Right lobe of liver (tissue), 6 donors: ENCODE results near the gene RTL5. TPM values are rescaled to one million over a fixed set of nuclear protein-coding genes. Genes with fewer than 3 reads are reported as not detected.

Source experiments
- ATAC-seq, 4 donors: fragments of 200-7000 bp; cut with Tn5 transposase; one replicate each; pipeline ENCODE4 v1.9.1; 2020; ENCODE audit warnings: mild to moderate bottlenecking in 4 of 4, moderate library complexity in 4 of 4
- DNase-seq, 3 donors: peaks; one replicate each; pipeline ENCODE4 v3.0.0-alpha.2; 2020
- H3K27ac ChIP-seq, 3 donors: fragments of 200-600 bp; one replicate each; pipeline ENCODE4 v1.8.0; 2022
- H3K27me3 ChIP-seq, 2 donors: fragments of 200-600 bp; one replicate each; pipeline ENCODE4 v1.8.0; 2022
- H3K36me3 ChIP-seq, 4 donors: fragments of 200-600 bp; sonication (generic) in 1 of 4; one replicate each; pipeline versions ENCODE4 v1.5.1 to v1.8.0; 2017 to 2022; ENCODE audit warnings: control low read depth in 1 of 4
- H3K4me1 ChIP-seq, 4 donors: fragments of 200-600 bp; sonication (generic) in 1 of 4; one replicate each; pipeline versions ENCODE4 v1.5.1 to v1.8.0; 2017 to 2022; ENCODE audit warnings: control low read depth in 1 of 4
- H3K4me3 ChIP-seq, 3 donors: fragments of 200-600 bp; one replicate each; pipeline ENCODE4 v1.8.0; 2022
- H3K9me3 ChIP-seq, 4 donors: fragments of 200-600 bp; sonication (generic) in 1 of 4; one replicate each; pipeline versions ENCODE4 v1.5.1 to v1.8.0; 2017 to 2022; ENCODE audit warnings: control low read depth in 1 of 4
- CTCF ChIP-seq, 4 donors: fragments of 200-600 bp in 3 of 4; fragments of 450-650 bp in 1 of 4; IDR thresholded peaks; one replicate each; pipeline versions ENCODE4 v1.5.1 to v1.8.0; 2016 to 2022; ENCODE audit warnings: antibody characterized with exemption in 4 of 4, mild to moderate bottlenecking in 2 of 4
- POLR2A ChIP-seq: fragments of 450-650 bp; IDR thresholded peaks from one replicate; pipeline ENCODE4 v1.6.1; 2017; ENCODE audit warnings: antibody characterized with exemption, mild to moderate bottlenecking
- WGBS: methylation state at CpG from one replicate; pipeline ENCODE4 v1.1.6; 2018; ENCODE audit warnings: low coverage, low lambda C conversion rate; ENCODE audit not compliant: insufficient coverage; ENCODE audit errors: missing lambda C conversion rate; 5-methylcytosine and 5-hydroxymethylcytosine counted together
- intact Hi-C, 2 donors: fragments of 100-400 bp; cut with DNase I; formaldehyde crosslinking; loops; one replicate each; pipeline versions ENCODE4 v1.11.2 to v1.14.1; 2022
- total RNA-seq, 6 experiments: library from RNA; depleted of rRNA in 2 of 6; stranded (reverse); fragments of >200 nt in 2 of 6; fragmentation: NEBNext Ultra II Directional in 3 of 6; extraction: Animal tissue kit (Norgen Biotek cat#: 25700) in 3 of 6; gene quantifications; one replicate each; pipeline versions ENCODE4 v1.1.0 to v1.2.4, GENCODE V29; 2016 to 2023
- donor health status: DM: no; HTN: yes; CAD: no.
- donor health status: DM: no; HTN: no; CAD: no.
- donor health status: DM: no; HTN: no; CAD: no.
- donor health status: DM: no; HTN: yes; CAD: no.
- donor health status: DM: no; HTN: yes; CAD: no.

The RTL5 gene
- total RNA-seq, 6 experiments from 2014 or later = 1.2 to 4.1 (median 2.5) TPM

GRCh38 chrX:72100824-72101351 lies 30.8 kb downstream of the RTL5 start:
- intact Hi-C loops = no loop called here

GRCh38 chrX:72100051-72100755 lies 31.5 kb downstream of the RTL5 start:
- TF ChIP-seq CTCF (IDR thresholded peaks at IDR 0.05) (no peak), POLR2A (no peak)
- intact Hi-C loops = no loop called here
- Histone ChIP-seq H3K27me3 (no peaks in the 10 kb centered on the region), H3K36me3 (no peaks in the 10 kb centered on the region), H3K9me3 (no peaks in the 10 kb centered on the region), H3K27ac (no peak overlapping the region), H3K4me1 (peaks cover 0 to 8% (median 3%) of the 10 kb centered on the region in 4 donors), H3K4me3 (no peak overlapping the region)
- no peak for DNase-seq
- ATAC-seq = no peak
- 68% methylated on average over 8 of the region's 13 CpGs for WGBS

More at GRCh38 chrX:72100824-72101351, 30.8 kb downstream of the RTL5 start:
- TF ChIP-seq CTCF (IDR thresholded peaks at IDR 0.05) = no peak
- TF ChIP-seq POLR2A = no peak
- Histone ChIP-seq H3K9me3 (no peaks in the 10 kb centered on the region), H3K4me3 (no peak overlapping the region), H3K27ac (no peak overlapping the region), H3K27me3 (no peaks in the 10 kb centered on the region), H3K4me1 (peaks cover 0 to 8% (median 3%) of the 10 kb centered on the region in 4 donors), H3K36me3 (no peaks in the 10 kb centered on the region)
- ATAC-seq (peak; percentile 45 to 49 (median 48)), DNase-seq (no peak)
- 54% methylated on average over 4 of the region's 9 CpGs for WGBS

- Histone ChIP-seq H3K27me3 (no peaks in the 10 kb centered on the region), H3K36me3 (no peaks in the 10 kb centered on the region), H3K4me3 (no peak overlapping the region), H3K27ac (no peak overlapping the region), H3K9me3 (no peaks in the 10 kb centered on the region), H3K4me1 (no peaks in the 10 kb centered on the region)
- 57% methylated on average over 3 of the region's 3 CpGs for WGBS
- intact Hi-C loops = no loop called here
- ATAC-seq (no peak), DNase-seq (no peak)
- TF ChIP-seq CTCF (IDR thresholded peaks at IDR 0.05) (no peak), POLR2A (no peak)
Measured at GRCh38 chrX:72097098-72097497, 34.6 kb downstream of the RTL5 start.

GRCh38 chrX:72095370-72095769 lies 36.3 kb downstream of the RTL5 start:
- intact Hi-C loops = no loop called here
- 67% methylated on average over 1 of the region's 2 CpGs for WGBS
- no peak overlapping the region for H3K27ac ChIP-seq

More at GRCh38 chrX:72095370-72095769, 36.3 kb downstream of the RTL5 start:
- Histone ChIP-seq H3K4me3 (no peak overlapping the region), H3K36me3 (no peaks in the 10 kb centered on the region), H3K4me1 (no peaks in the 10 kb centered on the region), H3K9me3 (no peaks in the 10 kb centered on the region), H3K27me3 (no peaks in the 10 kb centered on the region)
- no peak for TF ChIP-seq CTCF (IDR thresholded peaks at IDR 0.05)
- TF ChIP-seq POLR2A = no peak
- no peak for DNase-seq
- peak in 2 of 4 donors; percentile 32 to 43 for ATAC-seq
